IMR-90 (cell line): Measurements from ENCODE around the gene CD55. TPM values are rescaled to one million over a fixed set of nuclear protein-coding genes. Genes with fewer than 3 reads are reported as not detected.

Experiments used
- ATAC-seq: fragments of 200-7000 bp; cut with Tn5 transposase; 2 replicates; pipeline ENCODE4 v1.9.1; 2020; ENCODE audit warnings: low read depth, mild to moderate bottlenecking, moderate library complexity
- BruUV-seq: library from RNA; stranded (reverse); fragments of 400-500 nt; replicated peaks from 2 replicates; lab custom pipeline; 2021; lab: Mats Ljungman, UMichigan
- CTCF ChIA-PET: fragments of 300-600 bp; formaldehyde crosslinking; extraction: SDS; loops from one replicate; lab custom pipeline; 2021; ENCODE audit warnings: antibody characterized with exemption; lab: Yijun Ruan, JAX
- POLR2A ChIA-PET: fragments of 300-600 bp; sonication (Branson Sonifier 250); formaldehyde crosslinking; loops from one replicate; lab custom pipeline; 2022; ENCODE audit warnings: antibody characterized with exemption; ENCODE audit not compliant: unreplicated experiment; lab: Charles Lee
- DNase-seq: peaks from one replicate; pipeline ENCODE4 v3.0.0; 2013
- H2AFZ ChIP-seq: replicated peaks from 2 replicates; pipeline ENCODE3; 2013; ENCODE audit warnings: low read length, mild to moderate bottlenecking; ENCODE audit not compliant: poor library complexity
- H2AK5ac ChIP-seq: 2 replicates; pipeline ENCODE4 v1.6.1; 2013; ENCODE audit warnings: low read depth, low read length, inconsistent platforms
- H2AK9ac ChIP-seq: replicated peaks from 2 replicates; pipeline ENCODE3; 2013; ENCODE audit warnings: mild to moderate bottlenecking, low read depth, low read length, moderate library complexity; ENCODE audit not compliant: poor library complexity
- H2BK120ac ChIP-seq: 2 replicates; pipeline ENCODE4 v1.6.1; 2013; ENCODE audit warnings: low read depth, low read length, inconsistent platforms
- H2BK15ac ChIP-seq: 3 replicates; pipeline ENCODE4 v1.6.1; 2013; ENCODE audit warnings: low read depth, low read length, inconsistent platforms
- H2BK20ac ChIP-seq: 2 replicates; pipeline ENCODE4 v1.6.1; 2013; ENCODE audit warnings: low read depth, mild to moderate bottlenecking, inconsistent platforms, low read length, moderate library complexity
- H2BK5ac ChIP-seq: 2 replicates; pipeline ENCODE4 v1.6.1; 2013; ENCODE audit warnings: mild to moderate bottlenecking, low read depth, low read length, inconsistent platforms; ENCODE audit not compliant: poor library complexity, severe bottlenecking
- H3K14ac ChIP-seq: replicated peaks from 2 replicates; pipeline ENCODE4 v1.6.1; 2013; ENCODE audit warnings: low read depth, low read length, inconsistent platforms
- H3K18ac ChIP-seq: 2 replicates; pipeline ENCODE4 v1.6.1; 2013; ENCODE audit warnings: low read depth, low read length, control low read depth
- H3K23ac ChIP-seq: 2 replicates; pipeline ENCODE4 v1.6.1; 2013; ENCODE audit warnings: low read depth, low read length, inconsistent platforms
- H3K27ac ChIP-seq: 2 replicates; pipeline ENCODE4 v1.5.1; 2013; ENCODE audit warnings: mild to moderate bottlenecking, control low read depth, low read length; ENCODE audit not compliant: insufficient read depth
- H3K27me3 ChIP-seq: 2 replicates; pipeline ENCODE4 v1.6.1; 2013; ENCODE audit warnings: low read length; ENCODE audit not compliant: control insufficient read depth, insufficient read depth
- H3K36me3 ChIP-seq: 2 replicates; pipeline ENCODE4 v1.6.1; 2013; ENCODE audit warnings: low read length, mixed read lengths; ENCODE audit not compliant: control insufficient read depth, insufficient read depth
- H3K4ac ChIP-seq: 2 replicates; pipeline ENCODE4 v1.6.1; 2013; ENCODE audit warnings: low read depth, low read length, inconsistent platforms
- H3K4me1 ChIP-seq: 2 replicates; pipeline ENCODE4 v1.6.1; 2013; ENCODE audit warnings: low read length, mixed read lengths; ENCODE audit not compliant: control insufficient read depth, insufficient read depth
- H3K4me2 ChIP-seq: 2 replicates; pipeline ENCODE4 v1.6.1; 2013; ENCODE audit warnings: low read depth, mild to moderate bottlenecking, control low read depth, low read length, moderate library complexity
- H3K4me3 ChIP-seq: 2 replicates; pipeline ENCODE4 v1.5.1; 2013; ENCODE audit warnings: low read depth, mild to moderate bottlenecking, control low read depth, low read length, moderate library complexity; ENCODE audit not compliant: insufficient read depth
- H3K56ac ChIP-seq: 2 replicates; pipeline ENCODE4 v1.6.1; 2013; ENCODE audit warnings: low read length, inconsistent platforms; ENCODE audit not compliant: insufficient read depth; ENCODE audit errors: extremely low read depth
- H3K79me1 ChIP-seq, 2 experiments: 2 replicates each; pipeline ENCODE4 v1.6.1; 2013; ENCODE audit warnings: low read length in 2 of 2, inconsistent platforms in 1 of 2, low read depth in 1 of 2
- H3K9ac ChIP-seq: 2 replicates; pipeline ENCODE4 v1.6.1; 2013; ENCODE audit warnings: low read depth, low read length, control low read depth
- H3K9me1 ChIP-seq: 2 replicates; pipeline ENCODE4 v1.6.1; 2013; ENCODE audit warnings: low read length, inconsistent platforms; ENCODE audit not compliant: insufficient read depth
- H3K9me3 ChIP-seq: 2 replicates; pipeline ENCODE4 v1.6.1; 2013; ENCODE audit warnings: low read length; ENCODE audit not compliant: control insufficient read depth, insufficient read depth
- H4K20me1 ChIP-seq: 2 replicates; pipeline ENCODE4 v1.6.1; 2013; ENCODE audit warnings: low read length, inconsistent platforms; ENCODE audit not compliant: insufficient read depth
- H4K5ac ChIP-seq: 2 replicates; pipeline ENCODE4 v1.6.1; 2013; ENCODE audit warnings: mild to moderate bottlenecking, low read depth, low read length, control low read depth
- H4K8ac ChIP-seq, 2 experiments: 2 replicates each; pipeline ENCODE4 v1.6.1; 2013; ENCODE audit warnings: low read depth in 2 of 2, low read length in 2 of 2, control low read depth in 1 of 2, inconsistent platforms in 1 of 2
- H4K91ac ChIP-seq: 2 replicates; pipeline ENCODE4 v1.6.1; 2013; ENCODE audit warnings: low read depth, low read length, inconsistent platforms; ENCODE audit not compliant: insufficient read depth
- CEBPB ChIP-seq: IDR thresholded peaks from 2 replicates; pipeline ENCODE4 v1.6.1; 2012; ENCODE audit warnings: low read depth, low read length, improper control_type of control experiment
- MXI1 ChIP-seq: IDR thresholded peaks from 2 replicates; pipeline ENCODE4 v1.6.1; 2012; ENCODE audit warnings: low read depth, mild to moderate bottlenecking, low read length, moderate library complexity, borderline replicate concordance
- NFE2L2 ChIP-seq: fragments of 150-350 bp; IDR thresholded peaks from 2 replicates; pipeline ENCODE4 v1.6.1; 2016; ENCODE audit warnings: low read depth, mild to moderate bottlenecking, low read length
- RCOR1 ChIP-seq: IDR thresholded peaks from 2 replicates; pipeline ENCODE4 v1.6.1; 2012; ENCODE audit warnings: mild to moderate bottlenecking, low read length, improper control_type of control experiment; ENCODE audit not compliant: insufficient replicate concordance
- SMC3 ChIP-seq: fragments of 150-350 bp; IDR thresholded peaks from 2 replicates; pipeline ENCODE4 v1.6.1; 2016; ENCODE audit warnings: low read depth, mild to moderate bottlenecking, antibody characterized with exemption, low read length, moderate library complexity
- WGBS, 2 experiments: methylation state at CpG; one replicate each; pipeline versions ENCODE4 v1.1.5 to v1.1.7; 2013; ENCODE audit warnings: missing lambda C conversion rate in 2 of 2; ENCODE audit not compliant: insufficient read length in 1 of 2; ENCODE audit errors: extremely low coverage in 2 of 2; 5-methylcytosine and 5-hydroxymethylcytosine counted together
- dilution Hi-C: fragments of 300-500 bp; cut with HindIII; formaldehyde crosslinking; loops from one replicate; pipeline ENCODE4 v1.14.3; 2018; ENCODE audit warnings: low sequenced_read_pairs; ENCODE audit not compliant: unreplicated experiment
- in situ Hi-C: fragments of 300-500 bp; cut with MboI; formaldehyde crosslinking; loops from 3 replicates; pipeline ENCODE4 v1.14.3; 2019; ENCODE audit warnings: low sequenced_read_pairs, inconsistent platforms, mixed read lengths
- intact Hi-C: fragments of 100-400 bp; cut with micrococcal nuclease; formaldehyde crosslinking; loops from 2 replicates; pipeline ENCODE4 v1.10.0; 2022
- polyA plus RNA-seq, 3 experiments: library from polyadenylated mRNA; depleted of rRNA; stranded (reverse); fragments of >200 nt; gene quantifications; 2 replicates each; pipeline ENCODE4 v1.2.3, GENCODE V29; 2012; ENCODE audit warnings: low replicate concordance in 1 of 3
- total RNA-seq: library from RNA; depleted of rRNA; stranded (reverse); fragments of >200 nt; gene quantifications from 2 replicates; pipeline ENCODE4 v1.2.3, GENCODE V29; 2012
- TF ChIP-seq, protein P1 (sequence below): conservative IDR thresholded peaks from 2 replicates; pipeline ENCODE4 v1.5.1; 2012; ENCODE audit warnings: mild to moderate bottlenecking, low read depth, low read length, improper control_type of control experiment

CD55 gene
- total and polyA plus RNA-seq, 2 of the 4 experiments (the other 2 are of a cell fraction) = 6.6 to 11.5 TPM

- CTCF ChIA-PET = no interaction called here
- in situ Hi-C loops (no loop called here), dilution Hi-C loops (no loop called here), intact Hi-C loops (no loop called here)
- no peak overlapping the region for H2AK9ac ChIP-seq
- H4K91ac ChIP-seq = no peak overlapping the region
- no peak overlapping the region for H3K4ac ChIP-seq
- H2BK20ac ChIP-seq = no peak overlapping the region
- H4K8ac ChIP-seq = no peak overlapping the region
- POLR2A ChIA-PET = interaction anchor here (0.7 kb wide), 1 partner anchor 31 kb away, joined by 7 read pairs; no protein-coding TSS in a partner anchor
- no peak overlapping the region for H2AFZ ChIP-seq
- H2BK120ac ChIP-seq = no peak overlapping the region
- H3K79me1 ChIP-seq = peaks cover 0 to 7% of the 10 kb centered on the region in 2 experiments; a peak in 1 of 4 replicates
- no peak overlapping the region for H2AK5ac ChIP-seq
- no peaks in the 10 kb centered on the region for H3K9me3 ChIP-seq
- no peak overlapping the region for H3K4me3 ChIP-seq
- no peak overlapping the region for H2BK15ac ChIP-seq
- DNase-seq = no peak
- ATAC-seq = no peak
- no peak overlapping the region for H3K14ac ChIP-seq
- no peak overlapping the region for H3K9ac ChIP-seq
- no peaks in the 10 kb centered on the region for H4K20me1 ChIP-seq
- H3K36me3 ChIP-seq = peaks cover 2% of the 10 kb centered on the region; the same call in 1 of the 2 replicates
- no peak overlapping the region for H3K56ac ChIP-seq
- H3K18ac ChIP-seq = no peak overlapping the region
- TF ChIP-seq CEBPB (no peak), RCOR1 (no peak), SMC3 (no peak), MXI1 (no peak), NFE2L2 (no peak)
- TF ChIP-seq, protein P1, sequence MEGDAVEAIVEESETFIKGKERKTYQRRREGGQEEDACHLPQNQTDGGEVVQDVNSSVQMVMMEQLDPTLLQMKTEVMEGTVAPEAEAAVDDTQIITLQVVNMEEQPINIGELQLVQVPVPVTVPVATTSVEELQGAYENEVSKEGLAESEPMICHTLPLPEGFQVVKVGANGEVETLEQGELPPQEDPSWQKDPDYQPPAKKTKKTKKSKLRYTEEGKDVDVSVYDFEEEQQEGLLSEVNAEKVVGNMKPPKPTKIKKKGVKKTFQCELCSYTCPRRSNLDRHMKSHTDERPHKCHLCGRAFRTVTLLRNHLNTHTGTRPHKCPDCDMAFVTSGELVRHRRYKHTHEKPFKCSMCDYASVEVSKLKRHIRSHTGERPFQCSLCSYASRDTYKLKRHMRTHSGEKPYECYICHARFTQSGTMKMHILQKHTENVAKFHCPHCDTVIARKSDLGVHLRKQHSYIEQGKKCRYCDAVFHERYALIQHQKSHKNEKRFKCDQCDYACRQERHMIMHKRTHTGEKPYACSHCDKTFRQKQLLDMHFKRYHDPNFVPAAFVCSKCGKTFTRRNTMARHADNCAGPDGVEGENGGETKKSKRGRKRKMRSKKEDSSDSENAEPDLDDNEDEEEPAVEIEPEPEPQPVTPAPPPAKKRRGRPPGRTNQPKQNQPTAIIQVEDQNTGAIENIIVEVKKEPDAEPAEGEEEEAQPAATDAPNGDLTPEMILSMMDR = no peak
- no peak overlapping the region for H3K23ac ChIP-seq
- H4K5ac ChIP-seq = no peak overlapping the region
- no peaks in the 10 kb centered on the region for H3K4me1 ChIP-seq
- H3K27me3 ChIP-seq = no peaks in the 10 kb centered on the region
- H3K4me2 ChIP-seq = no peak overlapping the region
- no CpG with 5 or more reads among the region's 2 CpGs for WGBS, 2 experiments
- no peaks in the 10 kb centered on the region; the same call in 1 of the 2 replicates for H3K9me1 ChIP-seq
- BruUV-seq = no TSS peak
- H3K27ac ChIP-seq = no peak overlapping the region
- H2BK5ac ChIP-seq = no peak overlapping the region
Measured at GRCh38 chr1:207344221-207344620, 22.7 kb downstream of the CD55 start.
